H54 (cell line): ENCODE results near the gene FCHSD2.

Experiments
- DNase-seq: peaks from one replicate; pipeline ENCODE4 v3.0.0; 2011; ENCODE audit warnings: low spot score, mixed read lengths; ENCODE audit not compliant: insufficient read length
- FAIRE-seq: peaks from 3 replicates; lab custom pipeline; 2011; peaks lifted over from hg19 to GRCh38; lab: Jason Lieb, UNC
- POLR2A ChIP-seq: IDR thresholded peaks from 2 replicates; pipeline ENCODE4 v1.6.1; 2011; ENCODE audit warnings: low read depth, mild to moderate bottlenecking, low read length

FCHSD2 gene

GRCh38 chr11:72824020-72824419 is 318.1 kb downstream of the FCHSD2 start:
- TF ChIP-seq POLR2A, result no peak
- FAIRE-seq, result no peak
- DNase-seq, result no peak

DNA sequence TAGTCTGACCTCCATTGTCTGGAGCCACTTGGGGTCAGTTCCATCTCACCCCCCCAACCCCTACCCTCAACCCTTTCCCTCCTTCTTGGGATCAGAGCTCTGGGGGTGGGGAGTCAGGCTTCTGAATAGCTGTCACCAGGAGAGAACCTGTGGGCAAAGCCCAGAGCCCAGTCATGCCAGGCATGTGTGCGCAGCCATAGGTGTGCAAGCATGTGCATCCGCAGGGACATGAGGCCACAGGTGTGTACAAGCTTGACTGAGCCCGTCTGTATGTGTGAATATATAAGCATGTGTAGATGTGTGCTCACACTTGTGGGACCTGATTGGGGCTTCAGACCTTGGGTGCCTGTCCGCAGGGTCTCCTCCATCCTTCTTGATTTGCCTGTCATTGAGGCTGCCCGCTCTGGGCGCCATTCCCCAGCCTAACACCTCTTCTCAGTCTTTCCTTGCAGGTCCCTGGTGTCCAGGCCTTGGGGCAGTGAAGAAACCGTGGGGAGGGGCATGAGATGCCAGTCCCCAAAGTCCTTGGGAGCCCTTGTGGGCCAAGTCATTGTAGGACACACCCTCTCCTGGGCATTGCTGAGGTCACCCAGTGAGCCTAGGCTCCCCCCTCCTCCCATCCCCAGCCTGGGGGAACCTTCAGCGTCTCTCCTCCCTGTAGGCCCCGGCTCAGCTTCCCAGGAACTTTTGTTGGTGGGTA is 318.9 kb downstream of the FCHSD2 start:
- FAIRE-seq, result no peak
- no peak for DNase-seq

DNA sequence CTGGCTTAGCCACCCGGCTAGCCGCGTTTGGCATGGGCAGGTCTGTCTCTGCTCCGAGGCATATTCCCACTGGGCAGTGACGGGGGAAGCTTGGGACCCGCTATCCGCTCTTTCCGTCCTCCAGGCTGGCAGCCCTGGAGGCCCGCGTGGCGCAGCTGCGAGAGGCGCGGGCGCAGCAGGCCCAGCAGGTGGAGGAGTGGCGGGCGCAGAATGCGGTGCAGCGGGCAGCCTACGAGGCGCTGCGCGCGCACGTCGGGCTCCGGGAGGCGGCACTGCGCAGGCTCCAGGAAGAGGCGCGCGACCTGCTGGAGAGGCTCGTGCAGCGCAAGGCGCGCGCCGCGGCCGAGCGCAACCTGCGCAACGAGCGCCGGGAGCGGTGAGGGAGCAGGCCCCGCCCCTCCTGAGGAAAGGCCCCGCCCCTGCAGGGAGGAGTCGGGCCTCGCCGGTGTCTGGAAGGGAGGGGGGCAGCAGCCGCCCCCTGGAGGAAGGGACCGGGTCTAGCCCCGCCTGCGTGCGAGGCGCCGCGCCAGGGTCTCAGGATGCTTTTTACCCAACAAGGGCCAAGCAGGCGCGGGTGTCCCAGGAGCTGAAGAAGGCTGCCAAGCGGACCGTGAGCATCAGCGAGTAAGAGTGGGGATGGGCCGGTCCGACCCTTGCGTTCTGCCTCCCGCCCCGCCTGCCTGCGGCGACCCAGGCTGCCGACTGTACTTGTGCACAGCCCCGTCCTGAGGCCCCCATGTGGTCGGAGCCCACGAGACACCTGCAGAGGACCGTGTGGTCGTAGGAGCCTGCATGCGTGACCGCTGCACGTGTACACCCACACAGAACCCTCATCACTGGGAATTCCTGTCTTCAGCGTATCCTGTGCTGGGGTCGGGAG is 320.0 kb downstream of the FCHSD2 start:
- TF ChIP-seq POLR2A, result peak; percentile 38; the same call in 1 of the 2 replicates
- peak; percentile 47 for DNase-seq
- no peak for FAIRE-seq

More for the DNA sequence above, 318.9 kb downstream of the FCHSD2 start:
- no peak for TF ChIP-seq POLR2A

GRCh38 chr11:72821221-72821919 is 320.7 kb downstream of the FCHSD2 start:
- DNase-seq (no peak), FAIRE-seq (no peak)
- TF ChIP-seq POLR2A, result no peak

DNA sequence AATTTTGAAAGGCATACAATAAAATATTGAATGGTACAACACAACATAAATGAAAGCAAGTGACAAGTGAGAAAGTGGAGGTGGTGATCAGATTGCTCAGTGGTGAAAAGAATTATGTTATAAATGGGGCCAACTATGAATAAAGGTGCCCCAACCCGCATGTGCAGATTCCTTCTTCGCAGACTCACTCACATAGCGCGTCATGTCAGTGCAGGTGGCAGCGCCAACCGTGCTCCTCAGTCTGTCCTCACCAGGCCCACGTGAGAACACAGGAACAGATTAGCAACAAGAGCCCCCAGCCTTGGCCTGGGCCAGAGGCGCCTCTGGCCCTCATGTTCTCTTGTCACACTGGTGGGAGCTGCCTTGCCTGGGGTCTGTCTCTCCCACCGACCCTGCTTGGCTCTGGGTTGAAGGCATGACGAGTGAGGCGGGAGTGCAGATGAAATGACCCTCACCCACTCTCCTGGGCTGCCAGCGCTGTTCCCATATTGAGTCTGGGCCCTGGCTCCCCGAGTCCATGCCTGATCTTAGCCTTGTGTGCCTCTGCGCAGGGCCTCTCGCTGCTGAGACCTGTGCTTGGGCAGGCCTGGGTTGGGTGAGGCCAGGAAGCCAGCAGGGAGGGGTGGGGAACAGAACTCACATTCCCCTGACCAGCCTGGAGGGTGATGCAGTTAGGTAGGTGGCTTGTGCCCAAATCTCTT is 321.5 kb downstream of the FCHSD2 start:
- no peak for DNase-seq
- no peak for FAIRE-seq
- TF ChIP-seq POLR2A, result no peak

GRCh38 chr11:72818971-72819370 is 323.1 kb downstream of the FCHSD2 start:
- no peak for DNase-seq
- no peak for FAIRE-seq
- TF ChIP-seq POLR2A, result no peak

GRCh38 chr11:72817966-72818365 is 324.2 kb downstream of the FCHSD2 start:
- no peak for TF ChIP-seq POLR2A
- DNase-seq, result no peak
- FAIRE-seq, result no peak

DNA sequence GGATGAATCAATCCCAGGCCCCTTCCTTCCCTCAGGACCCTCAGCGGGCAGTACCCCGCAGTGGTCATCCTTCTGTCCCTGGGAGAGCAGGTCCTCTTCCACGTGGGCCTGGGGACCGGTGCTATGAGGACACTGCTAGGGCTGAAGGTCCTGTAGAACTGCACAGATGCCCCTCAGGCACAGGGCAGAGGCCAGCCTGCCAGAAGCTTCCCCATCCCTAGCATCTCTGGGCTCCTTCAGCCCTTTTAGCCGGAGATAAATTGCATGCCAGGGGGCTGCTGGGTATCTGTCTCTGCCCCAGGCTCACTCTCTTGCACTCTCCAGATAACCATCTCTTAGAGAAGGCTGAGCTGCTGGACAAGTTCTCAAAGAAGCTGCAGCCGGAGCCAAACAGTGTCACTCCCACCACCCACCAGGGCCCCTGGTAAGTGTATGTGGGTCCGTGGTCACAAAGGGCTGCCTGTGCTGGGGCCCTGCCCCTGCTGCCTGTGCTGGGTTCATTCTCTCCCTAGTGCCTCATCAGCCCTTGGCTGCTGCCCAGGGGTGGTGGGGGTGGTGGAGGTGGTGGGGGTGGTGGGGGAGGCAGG is 325.6 kb downstream of the FCHSD2 start:
- no peak for TF ChIP-seq POLR2A
- DNase-seq (no peak), FAIRE-seq (no peak)

- DNase-seq (no peak), FAIRE-seq (no peak)
- no peak for TF ChIP-seq POLR2A
Observed at GRCh38 chr11:72815110-72815618, 327.0 kb downstream of the FCHSD2 start.

- DNase-seq (peak; percentile 93), FAIRE-seq (no peak)
- TF ChIP-seq POLR2A, result peak; percentile 95
Observed at GRCh38 chr11:72814286-72815109, 327.6 kb downstream of the FCHSD2 start, which contains the start of gene ATG16L2. Gene ATG16L2 (plus strand): TSS chr11:72814411. CDS start chr11:72814446, 35 bp downstream.

DNA sequence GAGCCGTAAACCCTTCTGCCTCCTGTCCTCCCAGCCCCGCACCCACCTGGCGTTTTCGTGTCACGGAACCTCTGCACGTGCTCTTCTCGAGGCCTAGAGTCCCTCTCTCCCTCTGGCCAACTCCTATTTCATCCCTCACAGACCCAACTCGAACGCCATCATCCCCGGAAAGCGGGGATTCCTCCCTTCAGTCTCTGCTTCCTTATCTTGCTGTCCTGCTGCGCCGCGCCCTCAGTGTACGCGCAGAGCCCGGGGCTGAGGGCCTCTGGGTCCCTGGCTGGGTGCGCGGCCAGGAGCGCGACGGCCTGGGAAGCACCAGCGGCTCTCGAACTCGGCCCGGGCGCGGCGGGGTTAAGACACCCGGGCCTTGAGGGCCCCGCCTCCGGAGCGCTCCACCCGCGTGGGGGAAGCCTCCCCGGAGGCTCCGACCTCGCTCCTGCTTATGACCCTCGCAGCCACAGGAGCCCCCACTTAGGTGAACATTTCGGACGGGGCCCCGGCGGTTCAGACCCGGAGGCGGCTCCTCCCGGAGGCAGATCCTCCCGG is 328.3 kb downstream of the FCHSD2 start:
- FAIRE-seq (no peak), DNase-seq (peak; percentile 75)
- TF ChIP-seq POLR2A, result peak; percentile 86; the same call in 1 of the 2 replicates
